ENCODE data around the gene CBFA2T2.
"Not testable (repeated sequence)": the region's sequence is repeated elsewhere in the genome, so short reads cannot be mapped to it uniquely, and the experiment has no call there.

The CBFA2T2 gene

GRCh38 chr20:33698966-33699365 lies 209.1 kb downstream of the CBFA2T2 start:
- not testable (repeated sequence) for DNase-seq, ATAC-seq

Data from stimulated activated naive CD8-positive, alpha-beta T cell treated with anti-CD3 and anti-CD28 coated beads, Interleukin-15, Interleukin-2, amounts not matched to agents 100 U/mL and 50 U/mL, for 24 hours (primary cell).